Suppressor macrophage treated with lipopolysaccharide for 4 hours (primary cell): ENCODE measurements around the gene CUX1.

Experiments used
- DNase-seq: peaks from one replicate; pipeline ENCODE4 v3.0.0-alpha.2; 2020

The CUX1 gene

DNA sequence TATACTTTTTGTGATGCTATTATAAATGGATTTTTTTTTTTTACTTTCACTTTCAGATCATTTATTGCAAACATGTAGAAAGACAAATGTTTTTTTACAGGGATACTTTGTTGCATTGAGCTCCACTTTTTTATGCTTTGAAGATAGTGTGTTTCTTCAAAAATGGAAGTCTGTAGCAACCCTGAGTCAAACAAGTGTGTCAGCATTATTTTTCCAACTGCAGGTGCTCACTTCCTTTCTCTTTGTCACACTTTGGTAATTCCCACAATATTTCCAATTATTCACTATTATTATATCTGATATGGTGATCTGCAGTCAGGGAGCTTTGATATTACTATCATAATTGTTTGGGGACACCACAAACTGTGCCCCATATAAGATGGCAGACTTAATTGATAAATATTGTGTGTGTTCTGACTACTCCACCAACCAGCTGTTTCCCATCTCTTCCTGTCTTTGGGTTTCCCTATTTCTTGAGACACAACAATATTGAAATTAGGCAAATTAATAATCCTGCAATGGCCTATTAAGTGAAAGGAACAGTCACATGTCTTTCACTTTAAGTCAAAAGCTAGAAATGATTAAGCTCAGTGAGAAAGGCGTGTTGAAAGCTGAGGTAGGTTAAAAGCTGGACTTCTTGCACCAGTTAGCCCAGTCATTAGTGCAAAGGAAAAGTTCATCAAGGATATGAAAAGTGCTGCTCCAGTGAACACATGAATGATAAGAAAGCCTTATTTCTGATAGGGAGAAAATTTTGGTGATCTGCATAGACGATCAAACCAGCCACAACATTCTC, 238.0 kb downstream of the CUX1 start:
- peak; percentile 20 for DNase-seq

DNA sequence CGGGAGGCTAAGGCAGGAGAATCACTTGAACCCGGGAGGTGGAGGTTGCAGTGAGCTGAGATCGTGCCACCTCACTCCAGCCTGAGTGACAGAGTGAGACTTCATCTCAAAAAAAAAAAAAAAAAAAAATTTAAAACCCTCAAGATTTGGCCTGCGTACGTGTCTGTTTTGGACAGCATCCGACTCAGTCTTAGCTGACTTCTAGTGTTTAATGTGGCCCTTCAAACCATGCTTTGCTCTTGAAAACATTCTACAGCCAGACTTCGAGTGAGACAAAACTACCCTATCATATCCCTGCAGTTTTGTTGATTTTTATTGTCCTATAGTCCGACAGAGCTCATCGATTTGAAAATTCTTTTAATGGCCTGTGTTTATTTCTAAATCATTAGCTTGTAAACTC, 242.1 kb downstream of the CUX1 start:
- no peak for DNase-seq

DNA sequence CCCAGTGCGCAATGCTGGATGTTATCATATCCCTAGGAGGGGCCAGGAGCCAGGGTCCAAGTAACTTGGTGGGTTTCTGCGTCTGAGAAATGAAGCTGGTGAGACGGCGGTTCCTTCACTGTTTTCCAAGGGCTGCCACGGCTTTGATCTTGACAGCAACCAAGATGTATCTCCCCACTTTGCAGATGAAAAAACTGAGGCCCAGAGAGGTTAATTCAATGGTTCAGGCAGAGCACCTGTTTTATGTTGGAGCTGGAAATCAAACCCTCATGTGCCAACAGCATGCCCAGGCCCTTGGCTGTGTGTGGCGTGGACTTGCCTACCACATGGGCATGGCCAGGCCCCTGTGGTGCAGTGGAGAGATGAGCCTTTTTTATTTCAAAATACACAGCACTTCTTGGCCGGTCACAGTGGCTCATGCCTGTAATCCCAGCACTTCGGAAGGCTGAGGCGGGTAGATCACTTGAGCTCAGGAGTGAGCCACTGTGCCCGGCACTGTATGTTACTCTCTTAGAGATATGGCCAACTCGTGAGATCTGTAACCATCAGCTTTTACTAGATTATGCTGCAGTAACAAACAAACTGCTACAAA, 244.0 kb downstream of the CUX1 start:
- no peak for DNase-seq

DNA sequence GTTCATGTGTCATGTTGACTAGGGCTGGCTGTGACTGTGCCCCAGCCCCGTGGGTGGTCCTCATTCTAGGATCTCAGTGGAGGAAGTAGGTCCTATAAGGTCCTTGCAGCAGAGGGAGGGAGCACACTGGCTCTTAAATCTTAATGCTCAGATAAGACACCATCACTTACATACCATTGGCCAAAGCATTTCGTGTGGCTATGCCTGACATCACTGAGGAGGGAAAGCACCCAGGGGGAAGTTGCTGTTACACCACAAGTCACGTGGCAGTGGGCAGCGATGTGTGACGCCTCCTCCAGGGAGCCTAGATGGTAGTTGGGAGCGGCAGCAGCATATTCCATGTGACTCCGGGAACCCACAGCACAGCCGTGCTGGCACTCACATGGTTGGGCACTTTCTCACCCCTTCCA, 244.6 kb downstream of the CUX1 start:
- peak; percentile 97 for DNase-seq

DNA sequence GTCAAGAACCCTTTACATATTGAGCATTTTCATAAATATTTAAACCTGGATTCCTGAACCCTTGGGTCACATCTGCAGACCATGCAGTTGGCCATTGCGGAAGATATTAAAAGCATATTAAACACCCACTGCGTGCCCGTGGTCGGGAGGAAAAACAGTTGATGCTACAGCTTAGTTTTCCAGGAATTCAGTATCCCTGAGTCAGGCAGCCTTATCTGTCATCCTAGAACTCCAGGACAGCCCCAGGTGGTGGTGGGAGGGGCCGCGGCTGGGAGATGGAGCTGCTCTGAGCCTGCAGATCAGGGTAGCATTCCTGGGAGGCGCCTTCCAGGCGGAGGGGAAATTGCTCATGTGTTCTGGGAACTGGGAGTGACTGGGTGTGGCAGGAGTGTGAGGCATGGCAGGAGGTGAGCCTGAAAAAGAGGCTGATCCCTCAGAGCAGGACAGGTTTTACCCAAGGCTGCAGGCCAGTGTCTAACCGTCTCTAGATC, 246.3 kb downstream of the CUX1 start:
- no peak for DNase-seq

DNA sequence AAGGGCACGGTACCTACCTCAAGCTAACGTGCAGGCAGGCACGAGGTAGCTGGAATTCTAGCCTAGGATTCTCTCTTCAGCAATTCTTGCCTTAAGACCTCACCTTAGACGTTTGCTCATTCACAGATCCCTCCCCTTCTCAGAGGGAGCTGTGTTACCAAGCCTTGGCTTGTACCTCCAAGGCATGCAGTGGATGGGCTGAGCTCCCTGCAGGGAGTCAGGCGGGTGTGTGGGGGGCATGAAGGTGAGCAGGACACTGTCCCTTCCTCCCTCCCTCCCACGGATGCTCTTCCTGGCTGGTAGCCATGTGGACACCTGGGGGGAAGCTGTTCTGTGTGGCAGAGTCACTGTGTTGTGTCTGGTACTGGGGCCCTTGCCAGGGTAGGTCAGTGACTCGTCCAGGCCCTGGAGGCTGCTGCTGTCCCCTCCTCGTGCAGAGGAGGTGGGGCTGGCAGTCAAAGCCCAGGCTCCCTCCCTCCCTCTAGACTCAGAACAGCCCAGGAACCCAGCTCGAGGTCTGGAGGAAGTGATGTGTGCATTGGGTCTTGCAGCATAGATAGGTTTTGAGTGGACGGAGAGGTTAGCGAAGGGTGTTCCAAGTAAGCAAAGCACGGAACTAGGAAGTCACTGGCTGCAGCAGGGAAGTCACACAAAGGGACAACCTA, 247.1 kb downstream of the CUX1 start:
- peak; percentile 88 for DNase-seq

DNA sequence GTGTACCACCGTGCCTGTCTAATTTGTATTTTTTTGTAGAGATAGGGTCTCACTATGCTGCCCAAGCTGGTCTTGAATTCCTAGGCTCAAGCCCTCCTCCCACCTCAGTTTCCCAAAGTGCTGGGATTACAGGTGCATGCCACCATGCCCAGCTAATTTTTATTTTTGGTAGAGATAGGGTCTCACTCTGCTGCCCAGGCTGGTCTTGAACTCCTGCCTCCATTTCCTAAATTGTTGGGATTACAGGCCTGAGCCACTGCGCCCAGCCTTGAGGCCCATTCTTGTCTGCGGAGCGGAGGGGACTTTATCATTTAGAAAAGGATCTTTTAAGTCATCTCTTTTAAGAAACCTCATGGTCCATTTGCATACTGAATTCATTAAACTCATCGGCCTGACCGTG, 247.8 kb downstream of the CUX1 start:
- DNase-seq = no peak

DNA sequence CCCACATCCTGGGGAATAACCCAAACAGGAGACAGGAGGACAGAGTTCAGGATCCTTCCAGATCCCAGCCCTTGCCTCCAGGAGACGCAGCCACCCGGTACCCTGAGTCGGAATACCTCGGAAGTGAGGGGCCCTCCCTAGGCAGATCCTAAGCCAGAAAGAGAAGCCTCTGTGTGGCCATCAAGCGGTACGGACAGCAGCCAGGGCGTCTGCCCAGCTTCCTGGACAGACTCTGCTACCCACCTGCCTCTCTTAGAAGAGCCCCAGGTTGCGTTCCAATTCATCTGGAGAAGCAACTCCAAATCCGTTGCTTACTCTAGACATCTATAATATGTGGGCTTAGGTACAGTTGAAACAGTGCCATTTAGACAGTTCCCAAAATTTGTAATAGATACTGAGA, 249.1 kb downstream of the CUX1 start:
- no peak for DNase-seq

DNA sequence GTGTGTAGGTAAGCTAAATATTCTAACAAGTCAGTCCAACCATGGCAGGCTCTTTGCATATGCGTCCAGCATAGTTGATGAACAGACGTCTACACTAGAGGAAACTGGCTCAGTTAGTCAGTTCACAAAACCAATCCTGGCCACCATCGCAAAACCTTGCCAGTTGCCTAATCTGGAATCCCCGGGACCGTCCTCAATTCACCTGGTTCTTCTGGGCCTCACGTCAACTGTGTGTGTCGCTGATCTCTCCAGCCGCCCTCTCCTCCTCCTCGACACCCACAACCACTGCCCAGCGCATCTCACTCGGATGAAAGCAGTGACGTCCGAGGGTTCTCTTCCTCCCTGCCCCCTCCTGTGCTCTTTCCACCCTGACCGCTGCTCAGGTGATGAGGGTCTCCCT, 251.4 kb downstream of the CUX1 start:
- no peak for DNase-seq

DNA sequence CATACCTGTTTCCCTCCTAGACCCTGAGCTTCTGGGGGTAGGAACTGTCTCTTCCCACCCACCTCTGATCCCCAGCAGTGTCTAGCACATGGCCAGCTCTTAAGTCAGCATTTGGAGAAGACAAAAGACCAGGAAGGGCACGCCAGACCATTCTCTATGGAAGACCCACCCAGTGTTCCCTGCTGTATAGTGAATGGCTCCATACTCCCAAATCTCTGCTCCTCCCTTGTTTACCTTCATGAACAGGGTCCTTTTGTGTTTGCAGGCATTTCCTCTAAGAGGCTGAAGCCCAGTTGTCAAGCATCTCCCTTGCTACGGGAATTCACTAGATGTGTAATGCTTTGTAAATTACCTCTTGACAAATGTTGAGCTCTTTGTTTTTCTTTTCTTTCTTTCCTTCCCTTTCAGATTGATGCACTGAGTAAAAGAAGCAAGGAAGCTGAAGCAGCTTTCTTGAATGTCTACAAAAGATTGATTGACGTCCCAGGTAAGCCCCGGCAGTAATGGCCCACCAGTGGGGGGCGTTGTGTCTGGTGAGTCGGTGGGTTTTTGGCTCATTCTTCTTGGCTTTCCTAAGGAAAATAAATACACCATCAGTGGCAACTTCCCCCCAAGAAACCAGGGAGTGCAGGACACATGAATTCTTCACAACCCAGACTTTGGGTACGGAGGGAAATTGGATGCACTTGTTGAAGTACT, 252.7 kb downstream of the CUX1 start:
- DNase-seq = no peak

DNA sequence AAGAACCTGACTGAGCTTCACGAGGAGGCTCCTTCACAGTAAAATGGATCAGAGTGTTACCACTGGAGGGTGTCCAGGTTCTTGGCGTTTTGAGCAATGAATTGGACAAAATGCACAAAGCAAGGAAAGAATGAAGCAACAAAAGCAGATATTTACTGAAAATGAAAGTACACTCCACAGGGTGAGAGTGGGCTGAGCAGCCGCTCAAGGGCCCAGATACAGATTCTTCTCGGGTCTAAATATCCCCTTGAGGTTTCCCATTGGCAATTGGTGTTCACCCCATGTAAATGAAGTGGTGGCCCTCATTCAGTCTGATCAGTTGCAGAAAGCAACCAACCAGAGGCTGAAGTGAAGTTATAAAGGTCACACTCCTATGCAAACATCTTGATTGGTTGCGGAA, 254.6 kb downstream of the CUX1 start:
- no peak for DNase-seq

DNA sequence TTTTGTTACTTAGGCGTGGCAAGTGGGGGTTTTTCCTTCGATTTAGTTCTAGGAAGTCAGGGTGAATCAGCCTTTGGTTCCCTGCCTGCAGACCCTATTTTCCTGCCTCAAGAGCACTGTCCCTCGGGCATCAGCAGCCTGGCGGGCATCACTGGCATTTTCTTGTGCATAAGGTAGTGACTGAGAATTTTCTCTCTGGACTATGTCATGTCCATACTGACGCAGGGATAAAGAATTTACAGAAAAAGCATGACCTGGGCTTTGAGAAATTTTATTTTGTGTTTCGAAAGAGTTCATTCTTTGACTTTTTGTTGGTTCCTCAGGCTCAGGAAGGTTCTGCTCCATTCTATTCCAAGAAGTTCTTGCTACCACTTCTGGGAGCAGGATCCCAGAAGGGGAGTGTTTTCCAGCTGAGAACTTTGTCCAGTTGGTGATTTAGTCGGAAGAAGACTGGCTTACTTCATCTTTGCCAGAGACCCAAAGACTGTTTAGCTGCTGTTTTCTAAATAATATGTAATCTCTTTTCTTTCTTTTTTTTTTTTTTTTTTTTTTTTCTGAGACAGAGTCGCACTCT, 255.3 kb downstream of the CUX1 start:
- DNase-seq = no peak

DNA sequence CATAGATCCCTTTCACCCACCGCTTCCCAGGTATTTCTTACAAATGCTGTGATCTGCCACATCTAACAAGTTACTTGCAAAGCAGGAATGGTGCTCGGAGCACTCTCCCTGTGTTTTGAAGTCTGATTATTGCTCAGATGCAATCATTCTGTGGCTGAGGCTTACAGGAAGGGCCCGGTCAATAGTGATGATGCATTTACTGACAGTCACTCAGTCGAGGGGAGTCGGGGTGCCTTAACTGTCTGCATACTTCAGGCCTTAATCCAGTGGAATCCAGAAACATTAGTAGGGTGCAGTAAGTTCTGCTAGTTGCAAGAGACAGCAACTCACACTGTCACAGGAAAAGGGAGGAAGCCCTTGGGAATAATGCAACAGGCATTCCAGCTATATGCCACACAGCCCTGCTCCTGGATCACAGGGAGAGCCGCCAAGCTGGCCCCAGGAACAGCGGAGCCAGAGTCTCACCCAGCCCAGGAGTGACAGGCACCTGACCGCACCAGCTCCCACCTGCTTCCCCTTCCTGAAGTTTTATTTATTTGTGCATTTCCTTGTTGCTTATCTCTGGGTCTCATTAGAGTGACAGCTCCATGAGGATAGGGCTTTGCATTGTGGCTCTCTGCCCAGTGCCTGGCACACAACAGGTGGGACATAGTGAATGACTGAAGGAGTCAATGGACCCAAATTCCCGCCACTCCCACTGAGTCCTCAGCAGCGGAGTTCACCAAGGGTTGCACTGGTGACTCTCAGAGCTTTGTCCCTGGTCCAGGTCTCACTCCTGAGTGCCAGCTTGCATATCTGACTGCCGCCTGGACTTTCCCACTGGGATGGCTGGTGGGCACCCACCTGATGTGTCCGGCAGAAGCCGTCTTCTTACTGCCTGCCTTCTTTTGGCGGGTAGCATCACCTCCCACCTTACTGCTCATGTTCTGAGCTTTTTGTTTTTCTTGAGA, 256.8 kb downstream of the CUX1 start:
- DNase-seq = no peak

DNA sequence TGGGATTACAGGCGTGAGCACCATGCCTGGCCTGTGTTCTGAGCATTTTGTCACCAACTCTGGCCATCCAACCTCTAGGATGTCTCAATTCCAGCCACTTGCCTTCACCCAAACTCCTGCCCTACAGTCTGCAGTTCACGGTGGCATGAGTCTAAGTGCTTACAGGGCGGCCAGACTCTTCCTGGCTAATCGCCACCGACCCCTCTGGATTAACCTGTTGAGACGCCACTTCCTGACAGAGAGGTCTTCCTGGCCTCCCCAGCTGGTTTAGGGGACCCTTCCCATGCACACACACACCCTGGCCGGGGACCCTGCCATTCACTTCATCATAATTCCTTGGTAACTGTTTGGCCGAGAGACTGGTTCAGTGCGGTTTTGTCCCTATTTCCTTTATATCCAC, 257.7 kb downstream of the CUX1 start:
- no peak for DNase-seq

DNA sequence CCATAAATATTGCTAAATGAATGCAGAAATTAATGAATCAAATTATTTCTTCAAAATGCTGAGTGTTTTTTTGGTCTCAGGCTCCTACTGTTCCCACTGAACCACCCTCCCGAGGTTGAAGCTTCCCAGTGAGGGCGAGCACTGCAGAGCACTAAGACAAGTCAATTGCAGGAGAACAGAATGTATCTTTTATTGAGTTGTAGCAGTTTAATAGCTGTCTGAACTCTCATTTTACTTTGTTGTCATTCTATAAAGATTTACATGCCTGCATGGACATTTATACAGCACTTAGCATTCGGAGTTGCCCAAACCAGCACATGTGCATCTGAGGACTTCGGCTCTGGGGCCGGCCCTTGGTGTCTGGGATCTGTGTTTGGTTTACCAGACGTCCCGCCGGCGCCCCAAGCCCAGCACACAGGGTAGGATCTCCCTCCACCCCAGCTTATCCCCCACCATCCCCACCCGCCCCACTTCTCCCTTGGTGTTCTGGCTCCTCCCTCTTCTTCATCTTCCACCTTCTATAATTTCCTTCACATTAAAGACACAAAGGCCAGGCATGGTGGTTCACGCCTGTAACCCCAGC, 258.2 kb downstream of the CUX1 start:
- no peak for DNase-seq

DNA sequence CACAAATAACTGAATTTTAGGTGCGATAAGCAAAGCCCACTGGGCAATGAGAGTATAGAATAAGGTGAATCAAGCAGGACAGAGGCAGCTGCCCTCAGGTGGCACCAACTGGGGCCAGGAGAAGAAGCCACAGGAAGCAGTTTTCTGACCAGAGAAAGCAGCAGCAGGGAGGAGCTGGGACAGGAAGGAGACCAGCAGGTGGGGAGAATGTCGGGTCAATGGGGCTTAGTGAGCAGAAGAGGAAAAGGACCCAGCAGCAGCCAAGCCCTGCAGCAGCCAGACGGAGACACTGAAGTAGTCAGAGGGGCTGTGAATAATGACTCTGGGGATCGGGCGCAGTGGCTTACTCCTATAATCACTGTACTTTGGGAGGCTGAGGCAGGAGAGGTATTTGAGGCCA, 259.7 kb downstream of the CUX1 start:
- DNase-seq = no peak

DNA sequence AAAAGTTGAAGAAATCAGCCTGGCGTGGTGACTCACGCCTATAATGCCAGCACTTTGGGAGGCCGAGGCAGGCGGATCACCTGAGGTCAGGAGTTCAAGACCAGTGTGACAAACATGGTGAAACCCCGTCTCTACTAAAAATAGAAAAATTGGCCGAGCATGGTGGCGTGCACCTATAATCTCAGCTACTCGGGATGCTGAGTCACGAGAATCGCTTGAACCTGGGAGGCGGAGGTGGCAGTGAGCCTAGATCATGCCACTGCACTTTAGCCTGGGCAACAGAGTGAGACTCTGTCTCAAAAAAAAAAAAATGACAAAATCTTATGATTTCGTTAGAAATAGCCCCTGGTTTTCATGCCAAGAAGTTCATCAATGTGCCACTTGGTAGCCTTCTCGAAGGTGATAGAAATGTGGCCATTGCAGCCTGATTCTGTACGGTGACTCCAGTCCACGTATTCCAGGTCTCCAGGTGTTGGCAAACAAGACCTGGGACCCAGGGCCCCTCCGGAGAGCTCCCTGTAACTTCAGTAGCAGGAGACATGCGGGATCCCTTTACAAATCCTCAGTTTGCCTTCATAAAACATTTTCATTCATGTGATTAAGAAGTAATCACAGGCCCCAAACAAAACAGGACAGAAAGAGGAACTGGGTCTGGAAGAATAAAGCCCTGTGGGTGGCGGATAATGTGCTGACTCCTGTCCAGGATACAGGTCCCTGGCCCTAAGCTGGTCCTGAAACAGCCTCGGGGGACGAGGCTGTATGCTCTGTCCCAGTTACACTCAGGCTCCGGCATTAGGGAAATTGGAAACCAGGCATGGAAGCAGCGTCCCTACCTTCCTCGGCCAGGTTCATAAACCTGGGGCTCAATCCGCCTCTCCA, 262.0 kb downstream of the CUX1 start:
- peak; percentile 35 for DNase-seq

DNA sequence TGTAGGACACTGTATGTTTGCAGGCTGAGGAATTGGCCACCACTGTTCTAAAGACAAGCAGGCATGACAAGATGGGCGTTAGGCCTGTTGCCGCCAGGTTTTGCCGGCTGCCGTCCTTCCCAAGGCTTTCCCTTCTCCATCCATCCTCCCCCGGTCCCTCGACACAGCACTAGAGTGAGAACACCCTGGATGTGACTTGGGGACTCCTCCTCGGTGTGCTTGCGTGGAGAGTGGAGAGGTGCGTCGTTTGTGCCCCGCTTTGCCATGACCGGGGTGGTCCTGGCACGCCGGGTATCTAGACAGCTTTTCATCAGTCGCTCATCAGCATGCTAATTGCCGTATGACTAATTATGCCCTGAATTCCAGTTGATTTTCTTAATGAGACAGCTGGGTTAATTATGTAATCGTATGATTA, 262.6 kb downstream of the CUX1 start:
- DNase-seq = no peak

DNA sequence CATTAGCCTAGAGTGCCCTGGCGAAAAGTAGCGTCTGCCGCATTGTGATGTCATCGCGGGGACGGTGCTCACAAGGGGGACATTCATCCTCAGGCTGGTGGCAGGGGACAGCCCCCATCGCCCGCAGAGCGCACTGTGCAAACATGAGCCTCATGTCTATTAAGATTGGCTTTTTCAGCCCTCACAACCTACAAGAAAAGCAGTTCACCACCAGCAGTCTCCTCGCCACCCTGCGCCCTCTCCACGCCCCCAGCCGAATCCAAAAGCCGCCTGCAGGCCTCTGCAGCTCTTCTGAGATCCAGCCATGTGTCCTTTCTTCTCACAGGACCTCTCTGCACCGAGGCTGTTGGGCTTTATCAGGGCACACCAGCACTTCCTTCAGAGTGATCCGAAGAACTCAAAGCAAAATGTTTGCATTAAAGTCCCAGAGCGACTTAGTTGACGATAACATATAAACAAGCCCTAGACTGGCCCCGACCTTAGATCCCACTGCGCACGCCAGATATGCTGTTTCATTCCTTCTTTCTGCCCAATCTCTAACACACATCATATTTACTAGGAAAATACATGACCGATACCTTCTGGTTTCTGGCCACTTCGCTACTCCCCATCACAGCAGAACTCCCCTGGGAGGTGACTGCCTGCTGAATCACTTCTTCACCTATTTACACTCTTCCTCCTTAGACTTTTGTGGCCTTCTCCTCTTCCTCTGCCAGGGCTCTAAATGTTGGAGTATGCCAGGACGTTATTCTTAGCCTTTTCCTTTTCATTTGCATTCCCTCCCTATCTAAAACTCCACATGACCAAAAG, 263.2 kb downstream of the CUX1 start:
- no peak for DNase-seq

DNA sequence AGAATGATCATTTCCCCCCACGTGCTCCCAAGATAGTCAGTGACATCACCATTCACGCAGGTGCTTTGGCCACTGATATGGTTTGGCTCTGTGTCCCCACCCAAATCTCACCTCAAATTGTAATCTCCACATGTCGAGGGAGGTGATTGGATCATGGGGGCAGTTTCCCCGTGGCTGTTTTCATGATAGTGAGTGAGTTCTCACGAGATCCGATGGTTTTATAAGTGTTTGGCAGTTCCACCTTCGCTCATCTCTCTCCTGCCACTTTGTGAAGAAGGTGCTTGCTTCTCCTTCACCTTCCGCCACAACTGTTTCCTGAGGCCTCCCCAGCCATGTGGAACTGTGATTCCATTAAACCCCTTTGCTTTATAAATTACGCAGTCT, 263.8 kb downstream of the CUX1 start:
- no peak for DNase-seq
